Measurements from ENCODE around the gene DES. TPM values are rescaled to one million over a fixed set of nuclear protein-coding genes. Genes with fewer than 3 reads are reported as not detected.
A peak's percentile ranks its signal among the peaks of the same experiment; 100 is the strongest.

The DES gene
- total RNA-seq, 5 donors from 2014 or later (not counting 1 experiment from before 2014, with no cell fraction given), result 0.98 to 1.3 (median 1.3) TPM; not detected in 2

- Histone ChIP-seq H3K36me3 (ENCODE audit: control insufficient read depth in 2 of 2, extremely low read depth in 1 of 2, insufficient read depth in 1 of 2, low read length in 1 of 2) (no peaks in the 10 kb centered on the region), H3K4me3 (ENCODE audit: control insufficient read depth in 1 of 2, extremely low read depth in 1 of 2, low read length in 1 of 2) (no peak overlapping the region), H3K4me1 (ENCODE audit: control insufficient read depth in 1 of 2, extremely low read depth in 1 of 2, insufficient read depth in 2 of 2, low read length in 2 of 2) (peaks cover 3 to 20% of the 10 kb centered on the region in 2 experiments), H3K27me3 (replicated peaks in 1 of 2; ENCODE audit: control insufficient read depth in 2 of 2, extremely low read depth in 1 of 2, insufficient read depth in 2 of 2, low read length in 1 of 2) (peaks cover 0 to 63% of the 10 kb centered on the region in 2 experiments), H3K9me3 (no peaks in the 10 kb centered on the region), H3K27ac (ENCODE audit: low read length) (no peak overlapping the region)
- Mint-ChIP-seq H3K4me3 (peak overlapping the region; percentile 77 to 89 (median 80)), H3K27ac (peak overlapping the region in 1 of 2 donors; percentile 43), H3K36me3 (no peaks in the 10 kb centered on the region), H3K27me3 (peaks cover 0 to 29% of the 10 kb centered on the region in 2 donors), H3K9me3 (no peaks in the 10 kb centered on the region), H3K4me1 (peaks cover 16 to 19% (median 19%) of the 10 kb centered on the region in 3 donors)
- POLR2A ChIA-PET, result no interaction called here
- WGBS (ENCODE audit: insufficient coverage), result 85% methylated on average over 8 of the region's 12 CpGs
- CTCF ChIA-PET, result no interaction called here
- ATAC-seq (replicated peaks in 1 of 4) (no peak), DNase-seq (no peak)
These were observed 25.0 kb downstream of the DES start for GRCh38 chr2:219443016-219443696.

- POLR2A ChIA-PET, result no interaction called here
- peak overlapping the region in 2 of 3 donors; percentile 16 to 80 for H3K4me3 Mint-ChIP-seq
- H3K4me1 ChIP-seq (ENCODE audit: control insufficient read depth in 1 of 2, extremely low read depth in 1 of 2, insufficient read depth in 2 of 2, low read length in 2 of 2), result peaks cover 3 to 20% of the 10 kb centered on the region in 2 experiments
These were observed 25.5 kb downstream of the DES start for GRCh38 chr2:219443697-219444023.

GRCh38 chr2:219444566-219445091 is 26.5 kb downstream of the DES start:
- Mint-ChIP-seq H3K27ac (no peak overlapping the region), H3K9me3 (no peaks in the 10 kb centered on the region), H3K4me1 (peaks cover 16 to 22% (median 21%) of the 10 kb centered on the region in 3 donors), H3K36me3 (no peaks in the 10 kb centered on the region), H3K27me3 (peaks cover under 1 to 33% of the 10 kb centered on the region in 2 donors), H3K4me3 (no peak overlapping the region)
- peaks cover 3 to 28% of the 10 kb centered on the region in 2 experiments for H3K4me1 ChIP-seq (ENCODE audit: control insufficient read depth in 1 of 2, extremely low read depth in 1 of 2, insufficient read depth in 2 of 2, low read length in 2 of 2)
- no peaks in the 10 kb centered on the region for H3K36me3 ChIP-seq (ENCODE audit: control insufficient read depth in 2 of 2, extremely low read depth in 1 of 2, insufficient read depth in 1 of 2, low read length in 1 of 2)
- CTCF ChIA-PET, result no interaction called here
- ATAC-seq (replicated peaks in 1 of 4) (no peak), DNase-seq (no peak)
- H3K4me3 ChIP-seq (ENCODE audit: control insufficient read depth in 1 of 2, extremely low read depth in 1 of 2, low read length in 1 of 2), result no peak overlapping the region
- H3K9me3 ChIP-seq, result no peaks in the 10 kb centered on the region
- peaks cover 0 to 69% of the 10 kb centered on the region in 2 experiments for H3K27me3 ChIP-seq (replicated peaks in 1 of 2; ENCODE audit: control insufficient read depth in 2 of 2, extremely low read depth in 1 of 2, insufficient read depth in 2 of 2, low read length in 1 of 2)
- POLR2A ChIA-PET, result no interaction called here
- WGBS (ENCODE audit: insufficient coverage), result 93% methylated on average over 21 of the region's 23 CpGs
- no peak overlapping the region for H3K27ac ChIP-seq (ENCODE audit: low read length)

More at GRCh38 chr2:219443697-219444023, 25.5 kb downstream of the DES start:
- Histone ChIP-seq H3K36me3 (ENCODE audit: control insufficient read depth in 2 of 2, extremely low read depth in 1 of 2, insufficient read depth in 1 of 2, low read length in 1 of 2) (no peaks in the 10 kb centered on the region), H3K4me3 (ENCODE audit: control insufficient read depth in 1 of 2, extremely low read depth in 1 of 2, low read length in 1 of 2) (no peak overlapping the region), H3K27me3 (replicated peaks in 1 of 2; ENCODE audit: control insufficient read depth in 2 of 2, extremely low read depth in 1 of 2, insufficient read depth in 2 of 2, low read length in 1 of 2) (peaks cover 0 to 64% of the 10 kb centered on the region in 2 experiments), H3K9me3 (no peaks in the 10 kb centered on the region), H3K27ac (ENCODE audit: low read length) (no peak overlapping the region)
- WGBS (ENCODE audit: insufficient coverage), result 79% methylated on average over 2 of the region's 3 CpGs
- CTCF ChIA-PET, result no interaction called here
- DNase-seq, result no peak
- no peak for ATAC-seq (replicated peaks in 1 of 4)
- no peak overlapping the region for H3K27ac Mint-ChIP-seq
- H3K36me3 Mint-ChIP-seq, result no peaks in the 10 kb centered on the region
- peaks cover 0 to 29% of the 10 kb centered on the region in 2 donors for H3K27me3 Mint-ChIP-seq
- H3K4me1 Mint-ChIP-seq, result peaks cover 16 to 19% (median 19%) of the 10 kb centered on the region in 3 donors
- H3K9me3 Mint-ChIP-seq, result no peaks in the 10 kb centered on the region

GRCh38 chr2:219445220-219445640 is 27.1 kb downstream of the DES start:
- DNase-seq, result no peak
- Mint-ChIP-seq H3K27me3 (peaks cover 6 to 33% of the 10 kb centered on the region in 2 donors), H3K4me3 (no peak overlapping the region), H3K27ac (no peak overlapping the region), H3K4me1 (peaks cover 20 to 27% (median 24%) of the 10 kb centered on the region in 3 donors), H3K36me3 (no peaks in the 10 kb centered on the region), H3K9me3 (no peaks in the 10 kb centered on the region)
- no peaks in the 10 kb centered on the region for H3K9me3 ChIP-seq
- peaks cover 0 to 66% of the 10 kb centered on the region in 2 experiments for H3K27me3 ChIP-seq (replicated peaks in 1 of 2; ENCODE audit: control insufficient read depth in 2 of 2, extremely low read depth in 1 of 2, insufficient read depth in 2 of 2, low read length in 1 of 2)
- CTCF ChIA-PET, result no interaction called here
- H3K4me3 ChIP-seq (ENCODE audit: control insufficient read depth in 1 of 2, extremely low read depth in 1 of 2, low read length in 1 of 2), result no peak overlapping the region
- H3K27ac ChIP-seq (ENCODE audit: low read length), result no peak overlapping the region
- ATAC-seq (replicated peaks in 1 of 4), result no peak
- H3K36me3 ChIP-seq (ENCODE audit: control insufficient read depth in 2 of 2, extremely low read depth in 1 of 2, insufficient read depth in 1 of 2, low read length in 1 of 2), result no peaks in the 10 kb centered on the region
- POLR2A ChIA-PET, result no interaction called here
- WGBS (ENCODE audit: insufficient coverage), result 100% methylated on average over 1 of the region's 5 CpGs
- peaks cover 3 to 29% of the 10 kb centered on the region in 2 experiments for H3K4me1 ChIP-seq (ENCODE audit: control insufficient read depth in 1 of 2, extremely low read depth in 1 of 2, insufficient read depth in 2 of 2, low read length in 2 of 2)

- WGBS (ENCODE audit: insufficient coverage), result 44% methylated on average over 2 of the region's 6 CpGs
- no peaks in the 10 kb centered on the region for H3K36me3 Mint-ChIP-seq
- no peak overlapping the region for H3K27ac Mint-ChIP-seq
- ATAC-seq (replicated peaks in 1 of 4), result no peak
- Histone ChIP-seq H3K36me3 (ENCODE audit: control insufficient read depth in 2 of 2, extremely low read depth in 1 of 2, insufficient read depth in 1 of 2, low read length in 1 of 2) (no peaks in the 10 kb centered on the region), H3K4me3 (ENCODE audit: control insufficient read depth in 1 of 2, extremely low read depth in 1 of 2, low read length in 1 of 2) (no peak overlapping the region), H3K4me1 (ENCODE audit: control insufficient read depth in 1 of 2, extremely low read depth in 1 of 2, insufficient read depth in 2 of 2, low read length in 2 of 2) (peaks cover 3 to 30% of the 10 kb centered on the region in 2 experiments), H3K9me3 (no peaks in the 10 kb centered on the region), H3K27me3 (replicated peaks in 1 of 2; ENCODE audit: control insufficient read depth in 2 of 2, extremely low read depth in 1 of 2, insufficient read depth in 2 of 2, low read length in 1 of 2) (peaks cover 0 to 71% of the 10 kb centered on the region in 2 experiments), H3K27ac (ENCODE audit: low read length) (no peak overlapping the region)
- DNase-seq, result no peak
- peaks cover 6 to 37% of the 10 kb centered on the region in 2 donors for H3K27me3 Mint-ChIP-seq
- ChIA-PET CTCF (no interaction called here), POLR2A (interaction anchor here in 1 of 2 donors (0.6 kb wide), 2 partner anchors 821 to 1668 kb away, joined by 3 to 5 read pairs; no protein-coding TSS in a partner anchor)
- no peaks in the 10 kb centered on the region for H3K9me3 Mint-ChIP-seq
- H3K4me1 Mint-ChIP-seq, result peaks cover 16 to 23% (median 19%) of the 10 kb centered on the region in 3 donors
- H3K4me3 Mint-ChIP-seq, result no peak overlapping the region
These were observed 27.9 kb downstream of the DES start for GRCh38 chr2:219446101-219446504.

- ChIA-PET POLR2A (interaction anchor here in 1 of 2 donors (0.6 kb wide), 2 partner anchors 821 to 1668 kb away, joined by 3 to 5 read pairs; no protein-coding TSS in a partner anchor), CTCF (no interaction called here)
- Histone ChIP-seq H3K4me3 (ENCODE audit: control insufficient read depth in 1 of 2, extremely low read depth in 1 of 2, low read length in 1 of 2) (peak overlapping the region in 1 of 2 donors; percentile 15), H3K27me3 (replicated peaks in 1 of 2; ENCODE audit: control insufficient read depth in 2 of 2, extremely low read depth in 1 of 2, insufficient read depth in 2 of 2, low read length in 1 of 2) (peaks cover 0 to 71% of the 10 kb centered on the region in 2 experiments), H3K9me3 (no peaks in the 10 kb centered on the region), H3K4me1 (ENCODE audit: control insufficient read depth in 1 of 2, extremely low read depth in 1 of 2, insufficient read depth in 2 of 2, low read length in 2 of 2) (peaks cover 2 to 30% of the 10 kb centered on the region in 2 experiments), H3K27ac (ENCODE audit: low read length) (no peak overlapping the region), H3K36me3 (ENCODE audit: control insufficient read depth in 2 of 2, extremely low read depth in 1 of 2, insufficient read depth in 1 of 2, low read length in 1 of 2) (no peaks in the 10 kb centered on the region)
- ATAC-seq (replicated peaks in 1 of 4) (no peak), DNase-seq (no peak)
- H3K9me3 Mint-ChIP-seq, result no peaks in the 10 kb centered on the region
- peaks cover 6 to 34% of the 10 kb centered on the region in 2 donors for H3K27me3 Mint-ChIP-seq
- peaks cover 13 to 20% (median 14%) of the 10 kb centered on the region in 3 donors for H3K4me1 Mint-ChIP-seq
- WGBS (ENCODE audit: insufficient coverage), result no CpG with 5 or more reads among the region's 1 CpG
- H3K36me3 Mint-ChIP-seq, result no peaks in the 10 kb centered on the region
- no peak overlapping the region for H3K27ac Mint-ChIP-seq
- no peak overlapping the region for H3K4me3 Mint-ChIP-seq
These were observed 28.5 kb downstream of the DES start for GRCh38 chr2:219446689-219447088.

Measured in T-cell (primary cell).